ENCODE data around the gene LHFPL4. TPM values are rescaled to one million over a fixed set of nuclear protein-coding genes. Genes with fewer than 3 reads are reported as not detected.

Gene LHFPL4
- total RNA-seq, 1 donor from 2014 or later, result 0.55 TPM

DNA sequence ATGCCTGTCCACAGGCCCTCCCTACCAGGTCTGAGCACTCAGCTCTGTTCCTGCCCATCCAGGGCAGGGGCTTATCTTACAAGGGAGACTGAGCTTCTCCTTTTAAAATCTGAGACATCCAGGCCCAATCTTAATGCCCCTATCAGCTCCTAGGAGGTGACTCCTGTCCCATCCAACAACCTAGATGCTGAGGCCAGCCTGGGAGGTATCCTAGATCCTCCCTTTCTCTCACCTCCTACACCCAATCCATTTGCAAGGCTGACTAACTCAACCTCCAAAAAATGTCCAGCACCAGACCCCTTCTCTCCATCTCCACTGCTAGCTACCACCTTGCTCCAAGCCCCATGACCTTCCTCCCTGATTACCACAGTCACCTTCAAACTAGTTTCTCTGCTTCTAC is 17.4 kb downstream of the LHFPL4 start:
- DNase-seq (ENCODE audit: low spot score, unreplicated experiment), result no peak
- no peaks in the 10 kb centered on the region for H3K9me3 Mint-ChIP-seq (ENCODE audit: low read depth)
- H3K4me1 Mint-ChIP-seq (ENCODE audit: low read depth), result no peaks in the 10 kb centered on the region
- H3K4me3 Mint-ChIP-seq (ENCODE audit: low read depth), result no peak overlapping the region
- no peak overlapping the region for H3K27ac Mint-ChIP-seq
- TF ChIP-seq, protein P1, sequence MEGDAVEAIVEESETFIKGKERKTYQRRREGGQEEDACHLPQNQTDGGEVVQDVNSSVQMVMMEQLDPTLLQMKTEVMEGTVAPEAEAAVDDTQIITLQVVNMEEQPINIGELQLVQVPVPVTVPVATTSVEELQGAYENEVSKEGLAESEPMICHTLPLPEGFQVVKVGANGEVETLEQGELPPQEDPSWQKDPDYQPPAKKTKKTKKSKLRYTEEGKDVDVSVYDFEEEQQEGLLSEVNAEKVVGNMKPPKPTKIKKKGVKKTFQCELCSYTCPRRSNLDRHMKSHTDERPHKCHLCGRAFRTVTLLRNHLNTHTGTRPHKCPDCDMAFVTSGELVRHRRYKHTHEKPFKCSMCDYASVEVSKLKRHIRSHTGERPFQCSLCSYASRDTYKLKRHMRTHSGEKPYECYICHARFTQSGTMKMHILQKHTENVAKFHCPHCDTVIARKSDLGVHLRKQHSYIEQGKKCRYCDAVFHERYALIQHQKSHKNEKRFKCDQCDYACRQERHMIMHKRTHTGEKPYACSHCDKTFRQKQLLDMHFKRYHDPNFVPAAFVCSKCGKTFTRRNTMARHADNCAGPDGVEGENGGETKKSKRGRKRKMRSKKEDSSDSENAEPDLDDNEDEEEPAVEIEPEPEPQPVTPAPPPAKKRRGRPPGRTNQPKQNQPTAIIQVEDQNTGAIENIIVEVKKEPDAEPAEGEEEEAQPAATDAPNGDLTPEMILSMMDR (IDR thresholded peaks at IDR 0.05; ENCODE audit: unreplicated experiment), result no peak
- peaks cover 4% of the 10 kb centered on the region for H3K27me3 Mint-ChIP-seq
- no peaks in the 10 kb centered on the region for H3K36me3 Mint-ChIP-seq (ENCODE audit: insufficient read depth)

DNA sequence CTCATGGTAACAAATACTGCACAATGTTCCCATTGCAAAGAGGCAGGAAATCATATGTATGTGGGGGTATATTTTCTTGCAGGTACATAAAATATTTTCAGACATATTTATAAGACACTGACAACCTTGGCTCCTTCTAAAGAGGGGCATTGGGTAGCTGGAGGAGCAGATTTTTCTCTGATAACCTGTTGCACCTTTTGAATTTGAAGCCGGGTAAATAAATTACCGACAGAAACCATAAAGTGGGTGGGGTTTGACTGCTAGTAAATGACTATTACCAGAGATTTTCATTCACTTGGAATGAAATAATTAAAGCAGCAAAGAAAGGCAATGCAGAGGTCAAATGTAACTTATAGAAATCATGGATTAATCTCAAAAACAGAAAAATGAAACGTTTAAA is 19.2 kb downstream of the LHFPL4 start:
- H3K36me3 Mint-ChIP-seq (ENCODE audit: insufficient read depth), result no peaks in the 10 kb centered on the region
- TF ChIP-seq, protein P1 (IDR thresholded peaks at IDR 0.05; ENCODE audit: unreplicated experiment), result no peak
- DNase-seq (ENCODE audit: low spot score, unreplicated experiment), result no peak
- H3K27me3 Mint-ChIP-seq, result peaks cover 4% of the 10 kb centered on the region
- no peak overlapping the region for H3K4me3 Mint-ChIP-seq (ENCODE audit: low read depth)
- no peaks in the 10 kb centered on the region for H3K9me3 Mint-ChIP-seq (ENCODE audit: low read depth)
- H3K4me1 Mint-ChIP-seq (ENCODE audit: low read depth), result no peaks in the 10 kb centered on the region
- H3K27ac Mint-ChIP-seq, result no peak overlapping the region

DNA sequence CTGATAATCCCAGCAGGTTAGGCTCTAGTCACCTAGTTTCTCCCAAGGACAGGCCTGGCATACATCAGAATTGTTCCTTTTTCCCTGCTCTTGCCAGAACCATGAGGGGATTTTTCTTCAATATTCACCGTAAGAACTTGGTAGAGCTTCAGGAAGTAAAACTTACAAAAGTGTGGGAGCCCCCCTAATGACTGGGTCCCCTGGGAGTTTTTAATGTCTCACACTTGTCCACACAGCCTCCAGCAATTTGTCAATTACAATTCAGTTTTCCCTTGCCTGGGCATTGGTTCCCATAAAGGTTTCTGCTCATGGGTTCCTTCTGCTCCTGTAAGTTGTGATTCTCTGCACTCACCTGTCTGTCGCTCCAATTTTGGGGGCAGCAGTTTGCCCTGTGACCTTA is 28.5 kb downstream of the LHFPL4 start:
- Mint-ChIP-seq H3K9me3 (ENCODE audit: low read depth) (no peaks in the 10 kb centered on the region), H3K27ac (no peak overlapping the region), H3K27me3 (peaks cover 27% of the 10 kb centered on the region), H3K4me1 (ENCODE audit: low read depth) (no peaks in the 10 kb centered on the region), H3K4me3 (ENCODE audit: low read depth) (no peak overlapping the region), H3K36me3 (ENCODE audit: insufficient read depth) (no peaks in the 10 kb centered on the region)
- TF ChIP-seq, protein P1 (IDR thresholded peaks at IDR 0.05; ENCODE audit: unreplicated experiment), result no peak
- DNase-seq (ENCODE audit: low spot score, unreplicated experiment), result no peak

DNA sequence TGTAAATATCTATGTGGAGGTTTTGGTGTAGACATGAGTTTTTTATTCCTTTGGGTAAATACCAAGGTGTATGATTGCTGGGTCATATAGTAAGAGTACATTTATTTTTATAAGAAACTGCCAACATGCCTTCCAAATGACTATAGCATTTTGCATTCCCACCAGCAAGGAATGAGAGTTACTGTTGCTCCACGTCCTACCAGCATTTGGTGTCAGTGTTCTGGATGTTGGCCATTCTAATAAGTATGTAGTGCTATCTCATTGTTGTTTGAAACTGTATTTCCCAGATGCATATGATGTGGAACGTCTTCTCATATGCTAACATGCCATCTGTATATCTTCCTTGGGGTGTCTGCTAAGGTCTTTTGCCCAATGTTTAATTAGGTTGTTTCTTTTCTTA is 38.7 kb downstream of the LHFPL4 start:
- DNase-seq (ENCODE audit: low spot score, unreplicated experiment), result no peak
- TF ChIP-seq, protein P1 (IDR thresholded peaks at IDR 0.05; ENCODE audit: unreplicated experiment), result no peak
- no peaks in the 10 kb centered on the region for H3K36me3 Mint-ChIP-seq (ENCODE audit: insufficient read depth)
- H3K27ac Mint-ChIP-seq, result no peak overlapping the region
- peaks cover 3% of the 10 kb centered on the region for H3K9me3 Mint-ChIP-seq (ENCODE audit: low read depth)
- no peaks in the 10 kb centered on the region for H3K4me1 Mint-ChIP-seq (ENCODE audit: low read depth)
- no peak overlapping the region for H3K4me3 Mint-ChIP-seq (ENCODE audit: low read depth)
- peaks cover 25% of the 10 kb centered on the region for H3K27me3 Mint-ChIP-seq

DNA sequence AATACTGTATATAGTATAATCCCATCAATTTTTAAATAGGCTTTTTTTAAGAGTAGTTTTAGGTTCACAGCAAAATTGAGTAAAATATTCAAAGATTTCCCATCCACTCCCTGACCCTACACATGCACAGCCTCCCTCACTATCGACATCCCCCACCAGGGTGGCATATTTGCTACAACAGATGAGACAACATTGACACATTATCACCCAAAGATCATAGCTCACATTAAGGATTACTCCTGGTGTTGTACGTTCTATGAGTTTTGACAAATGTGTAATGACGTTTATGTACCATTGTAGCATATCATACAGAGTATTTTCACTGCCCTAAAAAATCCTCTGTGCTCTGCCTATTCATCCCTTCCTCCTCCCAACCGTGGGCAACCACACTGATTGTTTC is 39.3 kb downstream of the LHFPL4 start:
- DNase-seq (ENCODE audit: low spot score, unreplicated experiment), result no peak
- Mint-ChIP-seq H3K27ac (no peak overlapping the region), H3K27me3 (peaks cover 29% of the 10 kb centered on the region), H3K4me1 (ENCODE audit: low read depth) (no peaks in the 10 kb centered on the region), H3K36me3 (ENCODE audit: insufficient read depth) (no peaks in the 10 kb centered on the region), H3K9me3 (ENCODE audit: low read depth) (peaks cover 3% of the 10 kb centered on the region), H3K4me3 (ENCODE audit: low read depth) (no peak overlapping the region)
- TF ChIP-seq, protein P1 (IDR thresholded peaks at IDR 0.05; ENCODE audit: unreplicated experiment), result no peak
